ENCODE measurements around the gene ARRDC5. TPM values are rescaled to one million over a fixed set of nuclear protein-coding genes. Genes with fewer than 3 reads are reported as not detected.
A peak's percentile ranks its signal among the peaks of the same experiment; 100 is the strongest.

ARRDC5 gene
- polyA plus RNA-seq, 1 of the 3 experiments (the other 2 are of a cell fraction) = not detected

- no peak for TF ChIP-seq FOSL2 (IDR thresholded peaks at IDR 0.05; ENCODE audit: borderline replicate concordance, low read depth)
- H3K4me3 ChIP-seq (ENCODE audit: low read depth in 2 of 2, low read length in 1 of 2) = peak overlapping the region in 1 of 2 experiments; percentile 97; a peak in 1 of 4 replicates
- peaks cover 0 to 4% of the 10 kb centered on the region in 2 experiments for H3K36me3 ChIP-seq (replicated peaks in 1 of 2; ENCODE audit: control insufficient read depth in 1 of 2, insufficient read depth in 2 of 2, low read length in 1 of 2)
- WGBS (ENCODE audit: low lambda C conversion rate) = 77% methylated on average over 10 of the region's 10 CpGs
- H2AFZ ChIP-seq (ENCODE audit: low read depth) = peak overlapping the region; percentile 96; the same call in 1 of the 2 replicates
- DNase-seq = no peak
- H3F3A ChIP-seq (replicated peaks; ENCODE audit: insufficient read depth) = peaks cover 32% of the 10 kb centered on the region
- CTCF ChIA-PET = interaction anchor here (0.9 to 8.7 kb wide), 8 partner anchors 11 to 171 kb away, joined by 3 to 121 read pairs (median 6); partner anchors contain the start of gene UHRF1
- H3K9me2 ChIP-seq = no peaks in the 10 kb centered on the region
- no peaks in the 10 kb centered on the region for H3K27me3 ChIP-seq (ENCODE audit: insufficient read depth)
- no peak overlapping the region for H3K4me2 ChIP-seq
- peaks cover 41% of the 10 kb centered on the region for H3K79me2 ChIP-seq (ENCODE audit: insufficient read depth)
- POLR2A ChIA-PET = interaction anchor here (1.8 kb wide), 1 partner anchor 13 kb away, joined by 6 read pairs; no protein-coding TSS in a partner anchor
- peaks cover 22% of the 10 kb centered on the region for H4K20me1 ChIP-seq (ENCODE audit: insufficient read depth)
- no peaks in the 10 kb centered on the region for H3K9me3 ChIP-seq
- peak overlapping the region in 1 of 2 experiments; percentile 84; a peak in 2 of 4 replicates for H3K27ac ChIP-seq (ENCODE audit: low read depth in 2 of 2, low read length in 1 of 2)
- H3K9ac ChIP-seq = 0 out of 2 replicates have a peak overlapping the region, but pooled peaks have one; percentile 94
- H3K4me1 ChIP-seq (ENCODE audit: control insufficient read depth in 1 of 2, insufficient read depth in 2 of 2, low read depth in 1 of 2, low read length in 1 of 2) = peaks cover 6 to 7% of the 10 kb centered on the region in 2 experiments; a peak in 1 of 4 replicates
Measured at GRCh38 chr19:4868286-4868834, 34.3 kb downstream of the ARRDC5 start.

- peak within 1 kb of the TSS; percentile 100 for H3K4me2 ChIP-seq
- peaks cover 6 to 7% of the 10 kb centered on the region in 2 experiments; a peak in 1 of 4 replicates for H3K4me1 ChIP-seq (ENCODE audit: control insufficient read depth in 1 of 2, insufficient read depth in 2 of 2, low read depth in 1 of 2, low read length in 1 of 2)
- peak within 1 kb of the TSS; percentile 96 for H2AFZ ChIP-seq (ENCODE audit: low read depth)
- H3K36me3 ChIP-seq (replicated peaks in 1 of 2; ENCODE audit: control insufficient read depth in 1 of 2, insufficient read depth in 2 of 2, low read length in 1 of 2) = peaks cover 0 to 6% of the 10 kb centered on the region in 2 experiments
- 10% methylated on average over 25 of the region's 46 CpGs for WGBS (ENCODE audit: low lambda C conversion rate)
- peaks cover 32% of the 10 kb centered on the region for H3F3A ChIP-seq (replicated peaks; ENCODE audit: insufficient read depth)
- peak within 1 kb of the TSS; percentile 60 to 97 for H3K4me3 ChIP-seq (ENCODE audit: low read depth in 2 of 2, low read length in 1 of 2)
- DNase-seq = peak; percentile 100
- peak within 1 kb of the TSS; percentile 55 to 84; a peak in 3 of 4 replicates for H3K27ac ChIP-seq (ENCODE audit: low read depth in 2 of 2, low read length in 1 of 2)
- H3K9ac ChIP-seq = peak within 1 kb of the TSS; percentile 94
- no peaks in the 10 kb centered on the region for H3K27me3 ChIP-seq (ENCODE audit: insufficient read depth)
- ChIA-PET POLR2A (interaction anchor here (1.8 kb wide), 1 partner anchor 12 kb away, joined by 6 read pairs; no protein-coding TSS in a partner anchor), CTCF (interaction anchor here (0.9 to 8.7 kb wide), 10 partner anchors 12 to 165 kb away, joined by 3 to 121 read pairs (median 6); partner anchors contain the start of gene UHRF1)
- H3K79me2 ChIP-seq (ENCODE audit: insufficient read depth) = peaks cover 48% of the 10 kb centered on the region
- no peaks in the 10 kb centered on the region for H3K9me2 ChIP-seq
- peaks cover 25% of the 10 kb centered on the region for H4K20me1 ChIP-seq (ENCODE audit: insufficient read depth)
- no peaks in the 10 kb centered on the region for H3K9me3 ChIP-seq
- TF ChIP-seq RAD21 (IDR thresholded peaks at IDR 0.05; ENCODE audit: low read length) = no peak
- TF ChIP-seq TEAD4 (IDR thresholded peaks at IDR 0.05; ENCODE audit: borderline replicate concordance, insufficient read depth) = no peak
- TF ChIP-seq RXRA (IDR thresholded peaks at IDR 0.05; ENCODE audit: borderline replicate concordance, low read depth) = no peak
- 0 out of 2 replicates have a peak, but pooled peaks have one; percentile 37 for TF ChIP-seq TAF1 (IDR thresholded peaks at IDR 0.05; ENCODE audit: borderline replicate concordance, low read depth, low read length)
- 0 out of 2 replicates have a peak, but pooled peaks have one; percentile 41 for TF ChIP-seq RCOR1 (IDR thresholded peaks at IDR 0.05; ENCODE audit: low read length)
- TF ChIP-seq USF1 (IDR thresholded peaks at IDR 0.05; ENCODE audit: borderline replicate concordance, low read depth) = no peak
- peak; percentile 84 for TF ChIP-seq POLR2AphosphoS5 (IDR thresholded peaks at IDR 0.05; ENCODE audit: low read depth, low read length)
- TF ChIP-seq, protein P1, sequence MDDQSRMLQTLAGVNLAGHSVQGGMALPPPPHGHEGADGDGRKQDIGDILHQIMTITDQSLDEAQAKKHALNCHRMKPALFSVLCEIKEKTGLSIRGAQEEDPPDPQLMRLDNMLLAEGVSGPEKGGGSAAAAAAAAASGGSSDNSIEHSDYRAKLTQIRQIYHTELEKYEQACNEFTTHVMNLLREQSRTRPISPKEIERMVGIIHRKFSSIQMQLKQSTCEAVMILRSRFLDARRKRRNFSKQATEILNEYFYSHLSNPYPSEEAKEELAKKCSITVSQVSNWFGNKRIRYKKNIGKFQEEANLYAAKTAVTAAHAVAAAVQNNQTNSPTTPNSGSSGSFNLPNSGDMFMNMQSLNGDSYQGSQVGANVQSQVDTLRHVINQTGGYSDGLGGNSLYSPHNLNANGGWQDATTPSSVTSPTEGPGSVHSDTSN (IDR thresholded peaks at IDR 0.05) = peak; percentile 99
- 0 out of 2 replicates have a peak, but pooled peaks have one; percentile 5 for TF ChIP-seq GABPA (IDR thresholded peaks at IDR 0.05; ENCODE audit: low read depth)
- peak; percentile 48; the same call in 1 of the 2 replicates for TF ChIP-seq MXI1 (IDR thresholded peaks at IDR 0.05; ENCODE audit: low read depth, low read length)
- no peak for TF ChIP-seq RFX5 (IDR thresholded peaks at IDR 0.05; ENCODE audit: low read length)
- TF ChIP-seq ELF1 (IDR thresholded peaks at IDR 0.05) = no peak
- no peak for TF ChIP-seq TCF12 (IDR thresholded peaks at IDR 0.05)
- TF ChIP-seq SIN3A (IDR thresholded peaks at IDR 0.05; ENCODE audit: borderline replicate concordance, low read depth, low read length) = peak; percentile 83; the same call in 1 of the 2 replicates
Measured at GRCh38 chr19:4867534-4868285, 35.0 kb downstream of the ARRDC5 start, which contains the start of gene PLIN3. TSS of gene PLIN3 (minus strand) at chr19:4867667. CDS start at chr19:4861394, 6,273 bp downstream.

All from SK-N-SH (cell line).